Measurements from ENCODE around the gene TLCD3B.
A peak's percentile ranks its signal among the peaks of the same experiment; 100 is the strongest.

The TLCD3B gene

DNA sequence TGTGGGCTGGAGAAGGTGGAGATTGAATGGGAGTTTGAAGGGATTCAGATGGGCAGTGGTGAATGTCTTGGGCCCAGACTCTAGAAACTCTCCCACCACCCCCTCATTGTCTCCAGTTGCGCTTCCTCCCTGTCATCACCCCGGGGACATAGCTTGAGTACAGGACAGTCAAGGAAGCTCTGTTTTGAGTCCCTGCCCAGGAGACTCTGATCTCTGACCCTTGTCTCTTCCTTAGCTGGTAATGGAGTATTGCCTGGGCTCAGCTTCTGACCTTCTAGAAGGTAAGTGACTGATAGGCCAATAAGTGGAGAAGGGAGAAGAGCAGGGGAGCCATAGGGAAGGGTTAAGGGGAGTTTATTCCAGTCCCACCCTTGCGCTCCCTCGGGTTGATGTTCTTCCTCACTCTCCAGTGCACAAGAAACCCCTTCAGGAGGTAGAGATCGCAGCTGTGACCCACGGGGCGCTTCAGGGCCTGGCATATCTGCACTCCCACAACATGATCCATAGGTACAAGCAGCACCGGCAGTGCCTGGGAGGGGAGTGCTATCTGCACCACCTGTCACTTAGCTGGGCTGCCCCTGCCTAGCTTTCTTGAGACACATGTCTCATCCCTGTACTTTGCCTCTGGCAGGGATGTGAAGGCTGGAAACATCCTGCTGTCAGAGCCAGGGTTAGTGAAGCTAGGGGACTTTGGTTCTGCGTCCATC lies 52.4 kb downstream of the TLCD3B start:
- H3K9me3 ChIP-seq (ENCODE audit: control insufficient read depth, low read length): no peaks in the 10 kb centered on the region
- H2BK5ac ChIP-seq (ENCODE audit: low read depth, low read length, poor library complexity, severe bottlenecking): no peak overlapping the region
- H2BK120ac ChIP-seq (ENCODE audit: low read depth, low read length): no peak overlapping the region
- no peak overlapping the region for H4K91ac ChIP-seq (ENCODE audit: low read length)
- no peak overlapping the region for H3K14ac ChIP-seq (ENCODE audit: low read length in 2 of 2)
- H2AFZ ChIP-seq (ENCODE audit: low read depth, low read length): no peak overlapping the region
- H2AK5ac ChIP-seq (ENCODE audit: low read length, severe bottlenecking): no peak overlapping the region
- H3K18ac ChIP-seq (ENCODE audit: low read depth in 1 of 2, low read length in 2 of 2): no peak overlapping the region
- H3K4me3 ChIP-seq (ENCODE audit: insufficient read depth in 1 of 2, low read depth in 1 of 2, low read length in 2 of 2): no peak overlapping the region
- H2BK15ac ChIP-seq (ENCODE audit: low read depth, poor library complexity, severe bottlenecking): no peak overlapping the region
- peaks cover 60 to 64% of the 10 kb centered on the region in 2 experiments for H3K36me3 ChIP-seq (ENCODE audit: control insufficient read depth in 1 of 2, insufficient read depth in 2 of 2, low read depth in 1 of 2, low read length in 2 of 2)
- 99% methylated on average over 9 of the region's 9 CpGs for WGBS
- no peak overlapping the region for H3K27ac ChIP-seq (ENCODE audit: low read length, poor library complexity, severe bottlenecking)
- H3K79me1 ChIP-seq (replicated peaks; ENCODE audit: low read length, poor library complexity, severe bottlenecking): peaks cover 36% of the 10 kb centered on the region
- H3K9ac ChIP-seq (ENCODE audit: low read length): no peak overlapping the region
- peaks cover 15% of the 10 kb centered on the region for H3K4me1 ChIP-seq (ENCODE audit: control insufficient read depth, insufficient read depth, low read depth, low read length)
- no peaks in the 10 kb centered on the region for H3K27me3 ChIP-seq (ENCODE audit: control insufficient read depth in 1 of 2, insufficient read depth in 1 of 2, low read length in 2 of 2)
- no peak overlapping the region for H3K4me2 ChIP-seq (ENCODE audit: low read length, poor library complexity, severe bottlenecking)
- H4K8ac ChIP-seq (ENCODE audit: low read length): no peak overlapping the region
- H2BK12ac ChIP-seq (ENCODE audit: low read length in 2 of 2): no peak overlapping the region
- no peak overlapping the region for H3K23ac ChIP-seq (ENCODE audit: low read length in 2 of 2)
- no peak overlapping the region for H3K4ac ChIP-seq (ENCODE audit: low read depth in 1 of 2, low read length in 2 of 2)
- DNase-seq: no peak

GRCh38 chr16:29978081-29978480 lies 53.0 kb downstream of the TLCD3B start:
- Histone ChIP-seq H2BK12ac (ENCODE audit: low read length in 2 of 2) (no peak overlapping the region), H2BK5ac (ENCODE audit: low read depth, low read length, poor library complexity, severe bottlenecking) (no peak overlapping the region), H3K27ac (ENCODE audit: low read length, poor library complexity, severe bottlenecking) (no peak overlapping the region), H3K27me3 (ENCODE audit: control insufficient read depth in 1 of 2, insufficient read depth in 1 of 2, low read length in 2 of 2) (no peaks in the 10 kb centered on the region), H3K36me3 (ENCODE audit: control insufficient read depth in 1 of 2, insufficient read depth in 2 of 2, low read depth in 1 of 2, low read length in 2 of 2) (peaks cover 54 to 59% of the 10 kb centered on the region in 2 experiments), H3K4me3 (ENCODE audit: insufficient read depth in 1 of 2, low read depth in 1 of 2, low read length in 2 of 2) (no peak overlapping the region), H2BK120ac (ENCODE audit: low read depth, low read length) (no peak overlapping the region), H3K4me1 (ENCODE audit: control insufficient read depth, insufficient read depth, low read depth, low read length) (peaks cover 18% of the 10 kb centered on the region), H2AK5ac (ENCODE audit: low read length, severe bottlenecking) (no peak overlapping the region), H2AFZ (ENCODE audit: low read depth, low read length) (no peak overlapping the region), H3K18ac (ENCODE audit: low read depth in 1 of 2, low read length in 2 of 2) (no peak overlapping the region), H3K4ac (ENCODE audit: low read depth in 1 of 2, low read length in 2 of 2) (no peak overlapping the region), H3K9me3 (ENCODE audit: control insufficient read depth, low read length) (no peaks in the 10 kb centered on the region), H4K8ac (ENCODE audit: low read length) (no peak overlapping the region), H3K9ac (ENCODE audit: low read length) (no peak overlapping the region), H3K14ac (ENCODE audit: low read length in 2 of 2) (no peak overlapping the region), H4K91ac (ENCODE audit: low read length) (no peak overlapping the region), H3K23ac (ENCODE audit: low read length in 2 of 2) (no peak overlapping the region), H3K4me2 (ENCODE audit: low read length, poor library complexity, severe bottlenecking) (no peak overlapping the region), H2BK15ac (ENCODE audit: low read depth, poor library complexity, severe bottlenecking) (no peak overlapping the region), H3K79me1 (replicated peaks; ENCODE audit: low read length, poor library complexity, severe bottlenecking) (peaks cover 33% of the 10 kb centered on the region)
- WGBS: 98% methylated on average over 9 of the region's 9 CpGs
- DNase-seq: no peak

DNA sequence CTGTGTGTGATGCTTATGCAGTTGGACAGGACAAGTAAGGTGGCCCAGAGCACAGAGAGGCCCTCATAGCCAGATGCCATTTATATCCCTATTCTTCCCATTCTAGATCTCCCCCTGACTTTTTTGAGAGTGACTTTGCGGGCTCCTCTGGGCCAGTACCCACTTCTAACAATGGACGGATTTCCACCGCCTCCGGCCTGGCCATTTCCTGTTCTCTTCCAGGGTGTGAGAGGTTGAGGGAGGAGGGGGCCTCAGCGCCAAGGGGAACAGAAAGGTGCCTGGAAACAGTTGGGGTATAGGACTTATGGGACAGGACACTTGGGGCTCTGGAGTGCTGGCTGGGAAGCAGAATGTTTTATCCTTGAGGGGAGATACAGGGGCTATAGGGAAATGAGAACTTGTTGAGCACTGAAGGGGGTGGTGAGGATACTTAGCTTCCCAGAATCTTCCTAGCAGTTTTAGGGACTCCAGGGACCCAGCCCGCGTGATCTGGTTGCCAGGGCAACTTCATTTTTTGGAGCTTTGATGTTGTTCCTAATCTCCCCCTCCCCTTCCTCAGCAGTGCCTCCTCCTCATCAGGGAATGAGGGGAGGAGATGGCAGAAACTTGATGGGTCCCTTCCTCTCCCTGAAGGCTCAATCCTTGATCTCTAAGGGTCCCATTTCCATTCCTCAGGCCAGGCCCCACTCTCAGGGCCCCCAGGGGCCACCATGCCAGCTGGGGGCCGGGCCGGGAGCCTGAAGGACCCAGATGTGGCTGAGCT lies 53.8 kb downstream of the TLCD3B start:
- peaks cover 49 to 59% of the 10 kb centered on the region in 2 experiments for H3K36me3 ChIP-seq (ENCODE audit: control insufficient read depth in 1 of 2, insufficient read depth in 2 of 2, low read depth in 1 of 2, low read length in 2 of 2)
- no peak overlapping the region for H3K18ac ChIP-seq (ENCODE audit: low read depth in 1 of 2, low read length in 2 of 2)
- H3K4me2 ChIP-seq (ENCODE audit: low read length, poor library complexity, severe bottlenecking): peak overlapping the region; percentile 31
- H4K91ac ChIP-seq (ENCODE audit: low read length): no peak overlapping the region
- no peak overlapping the region for H2BK12ac ChIP-seq (ENCODE audit: low read length in 2 of 2)
- no peak overlapping the region for H3K4ac ChIP-seq (ENCODE audit: low read depth in 1 of 2, low read length in 2 of 2)
- no peak overlapping the region for H3K14ac ChIP-seq (ENCODE audit: low read length in 2 of 2)
- DNase-seq: no peak
- H3K4me1 ChIP-seq (ENCODE audit: control insufficient read depth, insufficient read depth, low read depth, low read length): peaks cover 18% of the 10 kb centered on the region
- no peak overlapping the region for H3K23ac ChIP-seq (ENCODE audit: low read length in 2 of 2)
- H3K27me3 ChIP-seq (ENCODE audit: control insufficient read depth in 1 of 2, insufficient read depth in 1 of 2, low read length in 2 of 2): no peaks in the 10 kb centered on the region
- no peak overlapping the region for H2AK5ac ChIP-seq (ENCODE audit: low read length, severe bottlenecking)
- no peaks in the 10 kb centered on the region for H3K9me3 ChIP-seq (ENCODE audit: control insufficient read depth, low read length)
- no peak overlapping the region for H2AFZ ChIP-seq (ENCODE audit: low read depth, low read length)
- peak overlapping the region; percentile 97 for H3K9ac ChIP-seq (ENCODE audit: low read length)
- H2BK15ac ChIP-seq (ENCODE audit: low read depth, poor library complexity, severe bottlenecking): no peak overlapping the region
- H2BK5ac ChIP-seq (ENCODE audit: low read depth, low read length, poor library complexity, severe bottlenecking): no peak overlapping the region
- WGBS: 89% methylated on average over 9 of the region's 9 CpGs
- H4K8ac ChIP-seq (ENCODE audit: low read length): no peak overlapping the region
- no peak overlapping the region for H3K27ac ChIP-seq (ENCODE audit: low read length, poor library complexity, severe bottlenecking)
- H3K79me1 ChIP-seq (replicated peaks; ENCODE audit: low read length, poor library complexity, severe bottlenecking): peaks cover 36% of the 10 kb centered on the region
- no peak overlapping the region for H3K4me3 ChIP-seq (ENCODE audit: insufficient read depth in 1 of 2, low read depth in 1 of 2, low read length in 2 of 2)
- no peak overlapping the region for H2BK120ac ChIP-seq (ENCODE audit: low read depth, low read length)

DNA sequence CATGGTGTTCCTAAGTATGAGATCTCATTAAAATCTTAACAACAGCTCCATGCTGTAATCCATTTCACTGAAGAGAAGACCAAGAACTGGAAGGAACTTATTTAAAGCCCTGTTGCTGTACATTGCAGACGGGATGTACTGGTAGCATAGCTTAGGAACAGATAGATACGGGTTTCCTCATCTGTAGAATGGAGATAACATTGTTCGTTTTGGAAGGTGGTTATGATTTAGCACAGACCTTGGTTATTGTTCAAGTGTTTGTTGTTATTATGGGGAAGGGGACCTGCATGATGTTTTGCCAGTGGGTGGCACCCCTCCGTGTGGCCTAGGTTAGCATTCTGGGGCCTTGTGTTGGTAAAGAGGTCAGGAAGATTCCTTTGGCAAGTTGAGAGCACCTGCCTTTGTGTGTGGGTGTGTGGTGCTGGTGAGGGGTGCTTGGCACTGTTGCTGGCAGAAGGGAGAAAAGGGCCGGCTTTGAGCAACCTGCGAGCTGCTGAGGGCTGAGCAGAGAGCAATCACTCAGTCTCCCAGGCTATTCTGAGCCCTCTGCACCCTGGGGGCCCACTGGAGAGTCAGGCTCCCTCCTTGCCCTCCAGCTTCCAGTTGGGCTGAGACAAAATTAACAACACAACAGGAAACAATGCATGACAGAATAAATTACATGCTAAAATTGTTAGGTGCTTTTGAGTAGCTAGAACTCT lies 55.1 kb downstream of the TLCD3B start:
- H2BK5ac ChIP-seq (ENCODE audit: low read depth, low read length, poor library complexity, severe bottlenecking): no peak overlapping the region
- peak overlapping the region; percentile 26 to 98 for H3K4me3 ChIP-seq (ENCODE audit: insufficient read depth in 1 of 2, low read depth in 1 of 2, low read length in 2 of 2)
- H2AFZ ChIP-seq (ENCODE audit: low read depth, low read length): no peak overlapping the region
- H4K8ac ChIP-seq (ENCODE audit: low read length): no peak overlapping the region
- peaks cover 18% of the 10 kb centered on the region for H3K4me1 ChIP-seq (ENCODE audit: control insufficient read depth, insufficient read depth, low read depth, low read length)
- H3K27me3 ChIP-seq (ENCODE audit: control insufficient read depth in 1 of 2, insufficient read depth in 1 of 2, low read length in 2 of 2): no peaks in the 10 kb centered on the region
- H2BK15ac ChIP-seq (ENCODE audit: low read depth, poor library complexity, severe bottlenecking): no peak overlapping the region
- no peak overlapping the region for H3K18ac ChIP-seq (ENCODE audit: low read depth in 1 of 2, low read length in 2 of 2)
- no peak for DNase-seq
- H3K14ac ChIP-seq (ENCODE audit: low read length in 2 of 2): no peak overlapping the region
- H2AK5ac ChIP-seq (ENCODE audit: low read length, severe bottlenecking): no peak overlapping the region
- H3K9me3 ChIP-seq (ENCODE audit: control insufficient read depth, low read length): no peaks in the 10 kb centered on the region
- peak overlapping the region; percentile 80 for H3K4me2 ChIP-seq (ENCODE audit: low read length, poor library complexity, severe bottlenecking)
- H2BK12ac ChIP-seq (ENCODE audit: low read length in 2 of 2): no peak overlapping the region
- peaks cover 43 to 57% of the 10 kb centered on the region in 2 experiments for H3K36me3 ChIP-seq (ENCODE audit: control insufficient read depth in 1 of 2, insufficient read depth in 2 of 2, low read depth in 1 of 2, low read length in 2 of 2)
- peaks cover 29% of the 10 kb centered on the region for H3K79me1 ChIP-seq (replicated peaks; ENCODE audit: low read length, poor library complexity, severe bottlenecking)
- H3K4ac ChIP-seq (ENCODE audit: low read depth in 1 of 2, low read length in 2 of 2): no peak overlapping the region
- 63% methylated on average over 5 of the region's 6 CpGs for WGBS
- H3K9ac ChIP-seq (ENCODE audit: low read length): peak overlapping the region; percentile 97
- H3K27ac ChIP-seq (ENCODE audit: low read length, poor library complexity, severe bottlenecking): no peak overlapping the region
- H2BK120ac ChIP-seq (ENCODE audit: low read depth, low read length): no peak overlapping the region
- no peak overlapping the region for H4K91ac ChIP-seq (ENCODE audit: low read length)
- peak overlapping the region in 1 of 2 experiments; percentile 2 for H3K23ac ChIP-seq (ENCODE audit: low read length in 2 of 2)
